ENCODE results near the gene CXCL9.
A peak's percentile ranks its signal among the peaks of the same experiment; 100 is the strongest.
"Not testable (repeated sequence)": the region's sequence is repeated elsewhere in the genome, so short reads cannot be mapped to it uniquely, and the experiment has no call there.

Gene CXCL9

GRCh38 chr4:76007089-76007862 lies at the start of gene CXCL9:
TSS of gene CXCL9 (minus strand) at chr4:76007509. CDS start at chr4:76007449, 60 bp downstream.
- no peak for DNase-seq

DNA sequence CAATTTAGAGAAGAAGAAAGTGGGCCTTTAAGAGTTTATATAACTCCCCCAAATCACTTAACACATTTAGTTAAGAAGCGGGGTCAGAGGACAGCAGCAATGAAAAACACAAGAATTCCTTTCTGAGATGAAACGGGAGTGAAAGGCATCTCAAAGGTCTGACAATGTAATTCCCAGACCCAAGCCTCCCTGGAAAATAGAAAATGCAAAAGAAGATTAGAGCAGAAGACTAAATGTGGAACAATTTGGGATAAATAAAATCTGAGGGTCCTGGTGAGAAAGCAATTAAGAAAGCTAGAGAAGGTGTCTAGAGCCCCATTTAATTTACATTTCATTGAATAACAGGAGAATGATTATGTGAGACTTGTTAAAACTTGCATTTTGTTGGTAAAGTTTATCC lies 48.1 kb upstream of the CXCL9 start:
- DNase-seq, result no peak

DNA sequence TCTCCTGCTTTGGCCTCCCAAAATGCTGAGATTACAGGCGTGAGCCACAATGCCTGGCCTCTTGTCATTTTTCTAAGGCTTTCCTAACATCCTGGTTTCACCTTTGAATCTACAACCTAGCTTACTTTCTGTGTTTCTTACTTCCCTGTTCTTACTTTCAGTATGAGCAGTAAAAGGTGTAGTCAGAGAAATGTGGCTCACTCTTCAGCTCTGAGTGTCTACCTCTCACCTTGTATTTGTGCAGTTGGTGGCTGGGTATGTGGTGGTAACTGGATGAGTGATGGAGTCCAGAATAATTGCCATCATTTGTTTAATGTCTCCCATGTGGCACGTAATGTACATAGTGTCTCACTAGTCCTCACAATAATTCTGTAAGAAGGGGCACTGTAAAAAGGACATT lies 47.7 kb upstream of the CXCL9 start:
- no peak for DNase-seq

- no peak for DNase-seq
Observed at GRCh38 chr4:76053730-76054129, 46.4 kb upstream of the CXCL9 start.

- DNase-seq, result not testable (repeated sequence)
Observed at GRCh38 chr4:76050560-76051050, 43.3 kb upstream of the CXCL9 start.

DNA sequence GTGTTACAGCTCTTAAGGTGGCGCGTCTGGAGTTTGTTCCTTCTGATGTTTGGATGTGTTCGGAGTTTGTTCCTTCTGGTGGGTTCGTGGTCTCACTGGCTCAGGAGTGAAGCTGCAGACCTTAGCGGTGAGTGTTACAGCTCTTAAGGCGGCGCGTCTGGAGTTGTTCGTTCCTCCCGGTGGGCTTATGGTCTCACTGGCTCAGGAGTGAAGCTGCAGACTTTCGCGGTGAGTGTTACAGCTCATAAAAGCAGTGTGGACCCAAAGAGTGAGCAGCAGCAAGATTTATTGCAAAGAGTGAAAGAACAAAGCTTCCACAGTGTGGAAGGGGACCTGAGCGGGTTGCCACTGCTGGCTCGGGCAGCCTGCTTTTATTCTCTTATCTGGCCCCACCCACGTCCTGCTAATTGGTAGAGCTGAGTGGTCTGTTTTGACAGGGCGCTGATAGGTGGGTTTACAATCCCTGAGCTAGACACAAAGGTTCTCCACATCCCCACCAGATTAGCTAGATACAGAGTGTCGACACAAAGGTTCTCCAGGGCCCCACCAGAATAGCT lies 42.6 kb upstream of the CXCL9 start:
- DNase-seq, result not testable (repeated sequence)

DNA sequence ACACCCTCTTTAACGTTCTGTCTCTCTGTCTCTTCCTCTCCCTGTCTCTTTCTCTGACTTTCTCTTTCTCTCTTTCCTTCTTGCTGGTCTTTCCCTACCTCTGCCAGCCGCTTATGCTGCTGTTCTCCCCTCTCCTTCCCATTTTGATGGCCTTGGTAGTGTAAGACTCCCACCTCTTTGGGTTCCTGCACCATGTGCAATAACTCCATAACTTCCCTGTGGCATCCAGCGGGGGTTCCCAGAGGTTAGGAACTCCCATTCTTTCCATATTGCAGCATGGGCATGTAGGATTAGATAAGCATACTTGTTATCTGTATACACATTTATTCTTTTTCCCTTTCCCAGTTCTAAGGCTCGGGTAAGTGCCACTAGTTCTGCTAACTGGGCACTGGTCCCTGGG lies 37.4 kb upstream of the CXCL9 start:
- not testable (repeated sequence) for DNase-seq

- not testable (repeated sequence) for DNase-seq
Observed at GRCh38 chr4:76043306-76043705, 36.0 kb upstream of the CXCL9 start.

GRCh38 chr4:76042241-76042998 lies 35.1 kb upstream of the CXCL9 start:
- DNase-seq, result peak; percentile 25

- DNase-seq, result no peak
Observed at GRCh38 chr4:76036855-76037254, 29.5 kb upstream of the CXCL9 start.

DNA sequence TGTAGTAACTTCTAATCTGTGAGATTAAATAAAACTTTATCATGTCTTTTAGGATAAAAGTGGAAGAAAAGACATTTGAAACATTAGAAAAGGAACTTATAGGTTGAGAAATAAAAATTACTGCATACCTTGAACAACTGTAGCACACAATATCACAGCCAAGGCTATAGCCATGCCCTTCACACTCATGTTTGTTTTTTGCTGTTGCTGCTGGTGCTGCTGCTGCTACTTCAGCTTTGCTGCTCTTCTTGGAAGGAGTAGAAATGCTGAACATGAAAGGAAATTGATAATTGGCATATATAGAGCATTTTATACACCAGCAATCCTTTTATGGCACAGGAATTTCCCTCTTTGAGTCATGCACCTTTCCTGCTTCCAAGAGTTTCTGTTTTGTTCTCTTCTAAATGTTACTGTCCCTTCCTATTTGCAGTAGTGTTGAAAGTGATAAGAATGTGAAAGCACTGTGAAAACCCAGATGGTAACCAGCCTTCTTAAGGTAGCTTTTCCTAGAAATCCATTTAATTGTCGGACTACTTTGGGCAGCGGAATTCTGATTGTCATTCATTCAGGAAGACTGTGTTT lies 28.6 kb upstream of the CXCL9 start, which contains the start of gene CXCL11:
TSS of gene CXCL11 (minus strand) at position 272 of the 582 bp plus-strand sequence. CDS start at position 189, 83 bp downstream.
- DNase-seq, result no peak

DNA sequence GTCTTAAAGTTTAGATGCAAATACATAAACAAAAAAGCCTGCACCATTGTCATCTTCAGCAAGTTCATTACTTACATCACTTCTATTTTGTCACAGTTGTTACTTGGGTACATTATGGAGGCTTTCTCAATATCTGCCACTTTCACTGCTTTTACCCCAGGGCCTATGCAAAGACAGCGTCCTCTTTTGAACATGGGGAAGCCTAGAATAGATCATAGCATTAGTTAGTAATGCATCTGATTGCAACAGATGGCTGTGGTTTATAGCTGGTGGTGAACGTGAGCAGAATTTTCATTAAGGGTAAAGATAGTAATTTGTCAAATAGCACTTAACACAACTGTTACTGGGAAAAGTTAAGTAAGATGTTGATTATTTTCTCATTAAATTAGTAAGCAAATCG lies 27.8 kb upstream of the CXCL9 start:
- DNase-seq, result no peak

DNA sequence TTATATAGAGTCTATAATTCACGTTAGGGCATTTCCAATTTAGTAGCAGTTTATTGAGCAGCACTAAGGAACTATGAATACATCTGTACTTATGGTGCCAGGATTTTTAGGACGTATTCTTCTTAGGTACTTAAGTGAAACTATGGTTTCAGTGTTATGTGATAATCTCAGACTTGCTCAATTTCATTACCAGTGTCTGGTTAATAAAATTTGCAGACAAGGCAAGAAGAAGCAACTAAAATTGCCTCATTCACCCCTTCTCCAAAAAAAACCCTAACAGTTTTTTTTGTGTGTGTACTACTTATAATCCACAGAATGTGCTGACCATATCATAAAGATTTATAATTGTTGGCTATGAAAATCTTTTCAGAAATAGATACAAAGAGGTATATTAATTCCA lies 22.0 kb upstream of the CXCL9 start:
- no peak for DNase-seq

DNA sequence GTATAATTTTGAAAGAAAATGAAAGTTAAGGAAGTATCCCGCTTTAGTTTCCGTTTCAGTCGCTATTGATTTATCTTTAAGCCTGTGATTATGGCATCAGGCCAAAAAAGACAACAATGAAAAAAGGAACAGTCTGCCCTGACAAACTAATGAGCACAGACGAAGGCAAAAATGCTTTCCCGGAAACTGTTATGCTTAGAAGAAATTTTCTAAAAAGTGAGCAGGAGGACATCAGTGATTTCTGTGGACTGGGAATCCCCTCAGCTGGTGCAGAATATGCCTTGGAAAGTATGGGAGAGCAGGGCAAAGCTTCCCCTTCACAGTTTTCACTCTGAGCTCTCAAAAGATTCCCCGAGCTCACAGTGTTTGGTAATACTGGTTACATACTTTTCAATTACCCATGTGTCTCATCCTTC lies 21.0 kb upstream of the CXCL9 start:
- peak; percentile 29 for DNase-seq

DNA sequence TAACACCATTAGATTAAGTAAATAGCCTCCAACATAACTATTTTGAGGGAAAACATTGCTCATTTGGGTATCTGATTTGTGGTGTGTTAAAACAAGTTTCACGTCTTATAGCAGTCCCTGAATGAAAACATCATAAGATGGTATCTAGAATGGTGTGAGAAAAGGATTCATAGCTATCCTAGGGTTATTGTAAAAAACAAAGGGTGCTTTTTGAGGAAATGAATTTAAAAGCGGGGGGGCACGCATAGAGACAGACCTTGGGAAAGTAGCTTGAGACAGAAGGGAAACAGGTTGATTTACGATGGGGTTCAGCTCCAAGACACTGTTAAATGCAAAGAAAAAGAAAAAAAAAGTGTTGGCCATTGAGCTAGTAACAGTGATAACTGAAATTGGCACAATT lies 16.8 kb upstream of the CXCL9 start:
- no peak for DNase-seq

DNA sequence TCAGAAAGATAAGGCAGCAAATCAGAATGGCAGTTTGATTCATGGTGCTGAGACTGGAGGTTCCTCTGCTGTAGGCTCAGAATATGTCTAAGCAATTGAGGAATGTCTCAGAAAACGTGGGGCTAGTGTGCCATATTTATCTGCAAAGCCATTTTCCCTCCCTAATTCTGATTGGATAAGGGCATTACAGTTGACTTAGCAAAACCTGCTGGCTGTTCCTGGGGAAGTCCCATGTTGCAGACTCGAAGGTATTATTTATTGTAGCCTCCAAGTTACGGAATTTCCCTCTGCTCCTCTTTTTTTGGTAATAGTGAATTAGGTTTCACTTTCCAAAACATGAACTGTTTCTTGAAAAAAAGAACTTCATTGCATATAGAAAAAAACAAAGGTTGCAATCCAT lies 16.1 kb upstream of the CXCL9 start, which contains the start of gene CXCL10:
TSS of gene CXCL10 (minus strand) at position 109 of the 400 bp plus-strand sequence. CDS start at position 43, 66 bp downstream.
- DNase-seq, result peak; percentile 32

DNA sequence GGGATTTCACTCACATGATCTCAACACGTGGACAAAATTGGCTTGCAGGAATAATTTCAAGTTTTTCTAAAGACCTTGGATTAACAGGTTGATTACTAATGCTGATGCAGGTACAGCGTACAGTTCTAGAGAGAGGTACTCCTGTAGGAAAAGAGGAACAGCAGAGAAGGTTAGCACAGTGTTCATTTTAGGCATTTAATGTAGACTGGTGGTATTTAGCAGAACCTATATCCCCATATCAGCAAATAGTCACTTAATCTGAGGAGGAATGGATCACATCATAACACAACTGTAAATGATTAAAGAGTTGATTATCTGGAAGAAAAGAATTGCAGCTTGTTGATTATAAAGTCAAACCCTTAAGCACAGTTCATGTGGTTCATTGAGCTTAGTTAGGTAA lies 15.4 kb upstream of the CXCL9 start:
- DNase-seq, result no peak

DNA sequence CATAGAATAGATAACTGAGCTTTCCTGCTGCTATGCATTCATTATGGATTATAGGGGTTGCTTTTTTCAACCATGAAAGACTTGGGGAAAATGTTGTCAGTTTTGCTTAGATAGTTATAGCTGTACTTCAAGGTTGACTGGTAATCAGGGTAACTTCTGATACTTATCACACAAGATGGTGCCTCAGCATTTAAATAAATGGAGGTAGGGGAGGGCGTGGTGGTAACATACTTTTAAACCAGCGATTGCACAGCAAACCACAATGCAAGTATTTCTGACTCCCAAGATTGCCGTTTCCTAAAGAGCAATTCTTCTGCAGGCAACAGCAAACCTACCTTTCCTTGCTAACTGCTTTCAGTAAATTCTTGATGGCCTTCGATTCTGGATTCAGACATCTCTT lies 14.7 kb upstream of the CXCL9 start:
- no peak for DNase-seq

DNA sequence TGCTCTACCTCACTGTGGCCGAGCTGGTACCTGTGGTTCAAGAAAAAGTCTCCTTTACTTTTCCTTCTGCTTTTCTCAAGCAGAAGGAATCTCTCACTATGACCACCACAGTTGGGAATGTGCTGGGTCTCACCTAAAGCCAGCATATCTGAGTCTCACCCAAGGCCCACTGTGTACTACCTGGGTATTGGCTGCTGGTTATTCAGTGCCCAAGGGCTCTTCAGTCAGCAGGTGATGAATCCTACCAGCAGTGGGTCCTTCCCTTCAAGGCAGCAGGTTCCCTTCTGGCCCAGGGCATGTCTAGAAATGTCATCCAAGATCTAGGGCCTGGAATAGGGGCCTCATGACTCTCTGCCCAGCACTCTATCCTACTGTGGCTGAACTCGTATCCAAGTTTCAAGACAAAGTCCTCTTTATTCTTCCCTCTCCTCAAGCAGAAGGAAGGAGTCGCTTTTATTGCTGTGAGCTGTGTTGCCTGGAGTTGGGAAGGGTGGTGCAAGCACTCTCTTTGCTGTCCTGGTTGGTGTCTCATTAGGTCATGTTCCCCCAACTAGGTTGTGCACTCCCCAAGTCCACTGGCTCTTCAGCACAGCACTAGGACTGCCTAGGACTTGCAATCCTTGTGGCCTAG lies 9.9 kb upstream of the CXCL9 start:
- DNase-seq, result no peak

- DNase-seq, result no peak
Observed at GRCh38 chr4:76016393-76016792, 9.1 kb upstream of the CXCL9 start.

GRCh38 chr4:76013540-76013939 lies 6.2 kb upstream of the CXCL9 start:
- DNase-seq, result no peak

DNA sequence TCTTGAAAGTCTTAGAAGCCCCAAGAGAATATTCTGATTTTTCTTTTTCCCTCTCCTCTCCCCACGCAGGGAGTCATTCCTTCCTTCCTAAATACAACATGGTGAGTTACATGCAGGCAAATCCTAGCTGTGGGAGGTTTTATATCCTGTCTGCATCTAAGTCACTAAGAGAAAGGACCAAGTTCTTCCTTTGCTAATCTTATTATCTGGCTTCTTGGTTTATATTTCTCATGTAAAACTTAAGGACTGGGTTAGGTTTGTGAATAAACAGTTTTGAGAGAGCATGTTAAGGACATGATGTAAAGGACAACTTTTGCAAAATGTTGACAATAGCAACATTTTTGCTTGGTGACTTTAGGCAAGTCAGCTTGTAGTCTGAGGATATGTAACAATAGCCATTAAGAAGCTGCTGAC lies 5.1 kb upstream of the CXCL9 start:
- DNase-seq, result no peak

All from CD4-positive, alpha-beta T cell treated with Interleukin-10 for 1 hour (primary cell).